HG03575 (cell line): ENCODE results near the gene GEMIN4.
"Not testable (repeated sequence)": the region's sequence is repeated elsewhere in the genome, so short reads cannot be mapped to it uniquely, and the experiment has no call there.

Experiments used
- ATAC-seq: cut with Tn5 transposase; IDR thresholded peaks from one replicate; pipeline ENCODE4 v1.9.1; 2021; ENCODE audit not compliant: unreplicated experiment, insufficient number of reproducible peaks, low FRiP score; ENCODE audit errors: extremely low read depth

GEMIN4 gene

GRCh38 chr17:752002-752619 is at the start of gene GEMIN4:
GEMIN4 (minus strand) TSS chr17:752264; CDS start chr17:752142, 122 bp downstream.
- no peak for ATAC-seq

DNA sequence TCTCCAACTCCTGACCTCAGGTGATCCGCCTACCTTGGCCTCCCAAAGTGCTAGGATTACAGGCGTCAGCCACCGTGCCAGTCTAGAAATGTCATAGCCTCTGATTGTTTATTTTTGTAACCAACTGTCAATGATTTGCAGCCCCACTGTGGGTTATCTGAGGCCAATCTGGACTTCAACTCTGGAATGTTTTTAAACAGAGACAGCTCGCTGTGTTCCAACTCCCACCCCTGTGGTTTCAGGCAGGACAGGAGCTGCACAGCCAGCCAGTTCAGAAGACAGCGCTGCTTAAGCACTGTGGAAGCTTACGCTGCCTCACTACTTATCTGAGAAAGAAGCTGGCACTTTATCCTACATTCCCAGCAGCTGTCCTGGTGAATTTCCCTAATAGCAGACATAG is 49.6 kb upstream of the GEMIN4 start:
- ATAC-seq: no peak

DNA sequence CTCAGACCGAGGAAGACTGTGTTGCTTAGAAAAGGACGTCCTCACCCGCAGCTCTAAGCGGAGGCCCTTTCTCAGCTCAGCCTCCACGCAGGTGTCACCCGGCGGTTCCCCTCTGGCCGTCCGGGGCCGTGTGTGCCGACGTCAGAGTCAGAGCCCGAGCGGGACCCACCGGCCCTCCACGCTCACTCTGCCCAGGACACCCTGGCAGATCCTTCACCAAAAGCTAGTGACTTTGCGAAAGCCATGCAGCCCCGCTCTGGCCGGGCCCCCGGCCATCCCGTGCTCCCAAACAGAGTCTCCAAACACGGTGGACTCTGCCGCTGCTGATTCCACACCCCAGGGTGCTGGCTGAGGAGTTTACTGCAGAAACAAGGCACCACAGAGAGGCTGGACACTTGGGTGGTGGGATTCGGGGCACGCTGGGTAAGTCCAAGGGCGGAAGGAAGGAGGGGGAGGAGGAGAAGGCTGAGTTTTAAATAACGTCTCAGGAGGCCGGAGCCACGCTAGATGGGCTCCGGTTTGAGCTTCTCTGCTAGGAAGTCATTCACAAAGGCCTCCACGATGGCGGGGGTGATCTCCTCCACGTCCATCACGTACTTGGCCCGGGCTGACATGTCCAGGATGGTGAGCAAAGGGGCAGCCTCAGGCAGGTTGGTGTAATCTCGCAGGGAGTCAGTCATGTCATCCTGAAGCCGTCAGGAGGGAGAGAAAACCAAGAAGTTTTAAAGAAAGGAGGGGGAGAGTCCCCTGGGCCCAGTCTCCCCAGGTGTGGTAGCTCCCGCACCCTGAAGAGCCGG is 48.6 kb upstream of the GEMIN4 start:
- ATAC-seq: no peak

GRCh38 chr17:799261-799660 is 47.2 kb upstream of the GEMIN4 start:
- ATAC-seq: no peak

DNA sequence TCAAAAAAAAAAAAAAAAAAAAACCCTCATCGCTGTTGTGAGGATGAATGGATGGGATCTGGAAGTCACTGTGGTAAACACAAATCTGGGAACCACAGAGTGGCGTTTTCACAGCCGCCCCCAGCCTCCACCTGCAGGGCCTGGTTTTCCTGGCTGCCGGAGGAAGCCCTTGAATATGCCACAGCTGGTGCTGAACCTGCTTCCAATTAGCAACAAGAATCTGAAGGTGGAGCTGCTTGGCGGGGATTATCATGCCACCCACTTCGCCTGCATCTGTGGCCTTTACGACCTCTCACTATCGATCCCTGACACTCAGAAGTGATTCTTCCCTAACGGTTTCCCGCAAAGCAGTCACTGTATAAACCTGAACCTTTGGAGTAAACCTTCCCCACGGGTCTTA is 46.2 kb upstream of the GEMIN4 start:
- ATAC-seq: no peak

DNA sequence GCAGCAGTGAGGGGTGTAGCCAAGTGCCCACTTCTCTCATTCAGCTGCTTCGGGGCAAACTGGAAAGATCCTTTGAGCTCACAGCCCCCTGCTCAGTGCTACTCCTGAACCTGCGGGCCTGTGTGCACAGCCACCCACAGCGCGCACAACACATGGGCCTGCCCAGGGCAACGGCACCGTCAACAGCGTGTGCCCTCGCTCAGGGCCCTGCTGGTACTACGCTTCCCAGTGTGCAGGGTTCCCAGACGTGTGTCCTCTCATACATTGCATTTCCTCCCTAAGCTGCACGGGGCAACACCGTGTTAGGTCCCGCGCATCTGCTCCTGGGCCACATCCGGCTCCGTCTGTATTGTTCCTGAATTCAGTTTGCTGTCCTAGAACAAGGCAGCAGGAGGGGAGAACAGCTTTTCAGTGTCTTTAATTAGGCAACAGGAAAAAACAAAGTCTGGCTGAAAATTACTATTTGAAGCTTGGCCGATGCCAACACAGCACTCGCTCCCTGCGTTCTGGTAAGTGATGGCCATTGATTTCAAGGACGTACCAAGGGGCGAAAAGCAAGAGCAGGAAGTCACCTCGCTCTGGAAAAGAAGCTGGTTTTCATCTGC is 45.3 kb upstream of the GEMIN4 start:
- no peak for ATAC-seq

DNA sequence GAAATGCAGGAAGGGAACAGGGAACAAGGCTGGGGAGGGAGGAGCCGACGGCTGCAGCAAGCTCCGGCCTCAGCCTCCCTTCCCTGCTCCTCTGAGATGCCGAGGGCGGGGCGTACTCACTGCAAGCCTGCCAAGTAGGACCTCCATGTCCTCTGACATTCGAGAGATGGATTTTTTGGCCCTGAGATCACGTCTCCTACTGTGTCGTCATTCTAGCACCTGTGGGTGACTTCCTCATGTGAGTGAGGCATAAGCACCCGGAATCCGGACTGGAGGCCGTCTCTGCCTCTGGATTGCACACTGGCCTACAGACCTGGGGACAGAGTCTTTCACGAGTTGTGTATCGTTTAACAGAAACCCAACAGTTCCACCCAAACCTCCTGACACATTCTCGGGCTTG is 44.5 kb upstream of the GEMIN4 start:
- no peak for ATAC-seq

DNA sequence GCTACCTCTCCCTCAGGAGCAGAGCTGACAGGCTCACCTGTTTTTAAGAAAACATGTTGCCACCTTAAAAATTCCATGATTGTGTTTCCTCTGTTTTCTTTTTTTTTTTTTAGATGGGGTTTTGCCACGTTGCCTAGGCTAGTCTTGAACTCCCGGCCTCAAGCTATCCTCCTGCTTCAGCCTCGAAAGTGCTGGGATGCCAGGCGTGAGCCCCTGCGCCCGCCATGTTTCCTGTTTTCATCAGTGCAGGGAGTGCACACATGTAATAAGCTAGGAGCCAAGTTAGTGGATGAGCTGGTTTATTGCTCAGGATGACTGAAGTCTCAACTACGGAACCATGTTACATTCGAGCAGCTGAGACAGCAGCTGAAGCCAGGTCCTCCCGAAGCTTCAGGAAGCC is 43.7 kb upstream of the GEMIN4 start:
- no peak for ATAC-seq

DNA sequence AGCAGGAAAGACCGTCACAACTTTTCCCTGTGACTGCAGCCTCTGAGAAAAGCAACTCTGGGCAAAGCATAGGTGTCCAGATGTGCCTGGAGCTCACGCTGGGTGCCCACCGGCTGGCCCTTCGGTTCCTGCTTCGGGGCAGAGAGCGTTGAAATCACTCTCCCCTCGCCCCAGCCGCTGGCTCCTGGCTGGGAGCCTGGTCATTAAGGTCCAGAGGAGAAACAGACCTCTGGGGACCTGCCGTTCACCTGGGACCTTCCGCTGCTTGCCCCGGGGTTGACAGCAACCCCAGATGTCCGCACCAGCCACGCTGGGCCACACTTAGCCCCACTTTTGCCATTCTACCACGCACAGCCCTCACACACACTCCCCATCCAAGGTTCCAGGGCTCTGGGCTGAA is 43.2 kb upstream of the GEMIN4 start:
- ATAC-seq: no peak

DNA sequence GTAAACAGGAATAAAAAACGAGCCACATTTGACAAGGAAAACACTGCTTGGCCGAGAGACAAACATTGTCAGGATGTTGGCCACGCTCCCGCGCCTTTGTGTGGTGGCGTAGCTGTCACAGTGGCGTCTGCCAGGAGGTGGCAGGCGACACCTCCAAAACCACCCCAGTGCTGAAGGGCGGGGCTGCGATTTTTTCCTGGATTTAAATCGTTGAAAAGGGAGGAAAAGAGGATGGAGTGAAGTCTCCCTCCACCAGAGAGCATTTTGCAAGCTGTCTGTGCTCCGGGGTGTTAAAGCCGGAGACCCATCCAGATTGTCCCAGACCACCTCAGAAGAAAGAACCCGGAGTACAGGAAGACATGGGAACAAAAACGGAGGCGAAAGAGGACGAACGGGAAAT is 42.8 kb upstream of the GEMIN4 start:
- no peak for ATAC-seq

GRCh38 chr17:792277-792676 is 40.2 kb upstream of the GEMIN4 start:
- no peak for ATAC-seq

- no peak for ATAC-seq
Observed at GRCh38 chr17:791829-792228, 39.8 kb upstream of the GEMIN4 start.

DNA sequence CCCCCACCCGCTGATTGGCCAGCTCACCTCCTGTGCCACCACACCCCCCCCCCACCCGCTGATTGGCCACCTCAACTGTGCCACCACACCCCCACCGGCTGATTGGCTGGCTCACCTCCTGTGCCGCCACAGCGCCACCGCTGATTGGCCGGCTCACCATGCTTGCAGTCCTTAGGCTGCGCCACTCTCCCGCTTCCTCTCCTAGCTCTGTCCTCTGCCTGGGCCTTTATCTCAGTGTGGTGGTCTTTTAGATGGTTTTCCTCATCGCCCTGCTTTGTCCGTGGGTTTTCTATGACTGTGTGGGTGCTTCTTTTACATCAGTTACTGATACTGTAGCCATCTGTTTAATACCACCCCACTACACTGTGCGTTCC is 38.8 kb upstream of the GEMIN4 start:
- not testable (repeated sequence) for ATAC-seq

- not testable (repeated sequence) for ATAC-seq
Observed at GRCh38 chr17:789931-790873, 38.1 kb upstream of the GEMIN4 start.

DNA sequence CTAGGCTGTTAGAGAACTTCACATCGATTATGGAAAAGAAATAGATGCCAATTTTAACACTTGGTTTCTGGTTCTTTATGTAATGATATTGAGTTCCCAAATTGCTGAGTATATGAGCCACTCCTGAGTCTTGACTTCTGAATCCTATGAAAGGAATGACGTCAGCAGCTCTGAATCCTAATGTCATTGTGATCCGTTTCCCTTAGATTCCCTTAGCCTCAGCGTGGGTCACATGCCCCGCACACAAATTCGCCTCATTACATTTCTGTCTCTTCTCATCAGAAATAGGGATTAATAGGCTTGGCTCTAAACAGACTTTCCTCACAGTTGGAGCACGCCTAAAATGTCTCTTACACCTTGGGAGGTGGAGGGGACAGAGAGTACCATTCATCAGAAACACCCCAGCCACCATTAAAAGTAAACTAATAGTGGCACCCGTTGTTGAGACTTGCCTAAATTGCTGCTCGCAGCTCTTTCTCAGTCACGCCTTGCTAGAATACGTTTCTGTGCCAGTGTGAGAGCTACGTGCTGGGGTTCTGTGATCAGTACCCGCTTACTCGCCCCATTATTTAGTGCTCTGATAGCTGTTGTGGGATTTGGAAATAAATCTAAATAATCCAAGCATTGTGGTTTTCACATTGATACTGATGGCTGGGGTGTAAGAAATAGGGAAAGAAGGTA is 37.2 kb upstream of the GEMIN4 start:
- ATAC-seq: no peak

DNA sequence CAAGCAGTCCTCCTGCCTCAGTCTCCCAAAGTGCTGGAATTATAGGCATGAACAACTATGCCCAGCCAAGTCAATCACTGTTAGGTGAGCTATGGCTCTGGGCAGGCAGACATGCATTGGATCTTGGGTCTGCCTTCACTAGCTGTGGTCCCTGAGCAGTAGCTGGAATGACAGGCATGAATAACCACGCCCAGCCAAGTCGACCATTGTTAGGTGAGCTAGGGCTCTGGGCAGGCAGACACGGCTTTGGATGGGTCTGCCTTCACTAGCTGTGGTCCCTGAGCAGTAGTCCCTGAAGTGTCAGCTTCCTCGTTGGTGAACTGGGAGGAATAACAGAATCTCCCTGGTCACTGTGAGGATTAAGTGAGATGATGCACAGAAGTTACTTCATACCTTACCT is 36.5 kb upstream of the GEMIN4 start:
- no peak for ATAC-seq

DNA sequence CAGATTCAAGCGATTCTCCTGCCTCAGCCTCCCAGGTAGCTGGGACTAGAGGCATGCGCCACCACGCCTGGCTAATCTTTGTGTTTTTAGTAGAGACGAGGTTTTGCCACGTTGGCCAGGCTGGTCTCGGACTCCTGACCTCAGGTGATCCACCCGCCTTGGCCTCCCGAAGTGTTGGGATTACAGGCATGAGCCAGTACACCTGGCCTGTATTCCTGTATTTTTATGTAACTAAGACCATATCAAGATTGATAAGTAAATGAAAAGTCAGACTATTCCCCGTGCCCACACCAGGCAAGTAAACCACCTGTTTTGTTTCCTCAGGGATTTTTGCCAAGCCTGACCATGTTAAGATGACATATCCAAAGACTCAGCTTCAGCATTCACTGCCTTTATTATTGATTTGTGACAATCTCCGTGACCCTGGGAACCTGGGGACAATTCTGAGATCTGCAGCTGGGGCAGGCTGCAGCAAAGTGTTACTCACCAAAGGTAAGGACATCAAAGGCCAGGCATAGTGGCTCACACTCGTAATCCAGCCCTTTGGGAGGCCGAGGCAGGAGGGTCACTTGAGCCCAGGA is 35.7 kb upstream of the GEMIN4 start:
- ATAC-seq: no peak

DNA sequence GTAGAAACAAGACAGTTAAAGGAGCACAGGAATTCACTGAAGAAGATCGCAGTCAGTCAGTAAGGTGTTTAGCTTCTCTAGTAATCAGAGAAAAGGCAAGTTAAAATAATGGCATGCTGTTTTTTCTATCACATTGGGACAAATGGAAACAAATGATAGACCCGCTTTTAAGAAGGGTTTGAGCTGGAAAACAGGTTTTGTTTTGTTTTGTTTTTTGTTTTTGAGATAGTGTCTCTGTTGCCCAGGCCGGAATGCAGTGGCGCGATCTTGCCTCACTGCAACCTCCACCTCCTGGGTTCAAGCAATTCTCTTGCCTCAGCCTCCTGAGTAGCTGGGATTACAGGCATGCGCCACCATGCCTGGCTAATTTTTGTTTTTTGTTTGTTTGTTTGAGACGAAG is 33.8 kb upstream of the GEMIN4 start:
- ATAC-seq: not testable (repeated sequence)
